GM19025 (cell line): ENCODE results near the gene GPR89B.
"Not testable (repeated sequence)": the region's sequence is repeated elsewhere in the genome, so short reads cannot be mapped to it uniquely, and the experiment has no call there.

Experiments
- ATAC-seq: cut with Tn5 transposase; IDR thresholded peaks from one replicate; pipeline ENCODE4 v1.9.1; 2021; ENCODE audit warnings: mild to moderate bottlenecking, low read depth, moderate library complexity; ENCODE audit not compliant: unreplicated experiment

Gene GPR89B

DNA sequence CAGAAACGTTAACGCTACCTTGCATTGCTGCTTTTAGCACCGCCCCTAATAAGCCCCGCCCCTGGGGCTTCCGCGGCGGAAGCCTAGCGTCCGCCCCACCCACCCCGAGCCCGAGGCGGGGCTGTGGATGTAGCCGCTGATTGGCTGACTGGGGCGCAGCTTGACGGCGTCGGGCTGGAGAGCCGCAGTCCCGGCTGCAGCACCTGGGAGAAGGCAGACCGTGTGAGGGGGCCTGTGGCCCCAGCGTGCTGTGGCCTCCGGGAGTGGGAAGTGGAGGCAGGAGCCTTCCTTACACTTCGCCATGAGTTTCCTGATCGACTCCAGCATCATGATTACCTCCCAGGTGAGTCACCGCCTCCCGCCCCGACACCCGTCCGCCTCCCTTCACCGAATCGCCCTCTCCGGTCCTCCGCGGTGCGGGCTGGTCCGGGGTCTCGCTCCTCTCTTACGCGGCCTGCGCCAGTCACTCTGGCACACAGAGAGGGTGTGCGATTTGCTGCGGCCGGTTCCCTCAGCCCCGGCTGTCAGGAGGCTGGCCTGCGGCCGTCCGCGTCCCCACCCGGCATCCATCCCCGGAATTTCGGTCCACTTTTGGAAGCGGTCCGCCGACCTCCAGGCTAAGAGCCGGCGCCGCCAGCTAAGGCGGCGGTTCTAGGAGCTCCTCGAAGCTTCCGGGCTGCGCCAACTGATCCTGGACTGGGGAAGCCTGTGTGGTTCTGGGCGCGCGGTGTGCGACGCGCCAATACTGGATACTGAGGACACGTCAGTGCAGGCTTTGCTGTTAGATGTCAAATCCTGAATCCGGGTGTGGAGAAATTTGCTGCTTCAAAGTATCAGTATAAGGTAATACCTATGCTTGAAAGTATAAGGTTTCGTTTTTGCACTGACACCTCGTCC is at the start of gene GPR89B:
TSS of gene GPR89B (plus strand) at position 185 of the 897 bp plus-strand sequence. CDS start at position 302, 117 bp downstream.
- ATAC-seq: peak; percentile 96

DNA sequence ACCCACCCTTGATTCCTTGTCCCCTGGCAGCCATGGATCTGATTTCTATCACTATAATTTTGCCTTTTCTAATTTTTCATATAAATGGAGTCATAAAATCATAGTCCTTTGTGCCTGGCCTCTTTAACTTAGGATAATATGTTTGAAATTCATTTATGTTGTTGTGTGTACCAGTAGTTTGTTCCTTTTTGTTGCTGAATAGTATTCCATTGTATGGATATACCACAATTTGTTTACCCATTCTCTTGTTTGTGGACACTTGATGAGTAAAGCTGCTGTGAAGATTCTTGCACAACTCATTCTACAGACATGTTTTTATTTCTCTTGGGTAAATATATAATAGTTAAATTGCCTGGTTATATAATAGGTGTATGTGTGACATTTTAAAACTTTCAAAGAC is 48.3 kb upstream of the GPR89B start:
- no peak for ATAC-seq

DNA sequence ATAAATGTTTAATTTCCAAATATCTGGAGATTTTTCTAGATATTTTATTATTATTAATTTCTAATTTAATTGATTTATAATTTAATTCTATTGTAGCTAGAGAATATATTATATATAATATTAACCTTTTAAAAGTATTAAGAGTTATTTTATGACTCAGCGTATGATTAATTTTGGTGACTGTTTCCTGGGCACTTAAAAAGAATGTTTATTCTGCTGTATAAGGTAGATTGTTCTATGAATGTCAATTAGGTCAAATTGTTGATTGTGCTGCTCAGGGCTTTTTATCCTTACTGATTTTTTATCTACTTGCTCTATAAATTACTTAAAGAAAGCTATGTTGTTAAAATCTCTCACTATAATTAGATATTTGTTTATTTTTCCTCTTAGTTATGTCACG is 45.7 kb upstream of the GPR89B start:
- ATAC-seq: no peak

DNA sequence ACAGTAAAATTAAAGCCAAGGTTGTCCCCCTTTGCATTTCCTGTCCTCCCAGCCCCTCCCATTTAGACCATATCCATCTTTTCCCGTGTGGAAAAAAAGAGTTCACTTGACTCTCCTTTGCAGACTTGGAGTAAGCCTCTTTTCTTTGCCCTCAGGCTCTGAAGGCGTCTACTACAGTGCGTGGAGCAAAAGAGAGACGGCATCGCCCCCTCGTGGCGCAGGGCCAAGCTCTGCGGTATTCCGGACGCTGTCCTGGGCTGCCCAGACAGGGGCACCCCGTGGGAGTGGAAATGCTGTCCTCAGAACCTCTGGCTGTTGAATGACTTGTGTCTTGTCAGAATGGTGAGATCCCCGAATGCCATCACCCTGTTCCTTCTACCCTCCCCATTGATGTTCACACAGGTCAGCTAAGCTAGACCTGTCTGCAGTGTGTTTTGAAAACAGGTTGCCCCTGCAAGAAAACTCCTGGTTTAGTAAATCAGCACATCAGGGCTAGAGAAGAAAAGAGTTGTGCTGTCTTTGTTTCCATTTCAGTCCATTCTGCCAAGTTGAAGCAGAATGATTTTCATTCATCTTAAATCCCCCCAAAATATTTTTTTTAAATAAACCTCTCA is 37.9 kb upstream of the GPR89B start:
- no peak for ATAC-seq

DNA sequence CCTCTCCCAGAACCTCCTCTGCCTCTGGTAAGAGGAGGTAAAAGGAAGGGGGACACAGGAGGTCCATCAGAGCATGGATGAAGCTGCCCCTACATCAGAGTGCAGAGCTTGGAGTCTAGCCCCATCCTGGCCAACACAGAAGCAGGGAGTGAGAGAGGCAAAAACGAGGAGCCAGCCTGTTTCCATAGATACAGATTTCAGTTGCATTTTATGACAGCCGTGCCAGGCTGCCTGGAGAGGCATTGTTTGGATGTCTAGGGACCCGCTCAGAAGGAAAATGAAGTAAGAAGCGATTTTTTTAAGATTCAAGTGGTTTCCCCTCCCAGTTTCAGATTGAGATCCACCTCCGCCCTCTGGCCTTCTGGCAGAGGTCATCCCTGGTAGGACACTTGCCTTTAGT is 37.1 kb upstream of the GPR89B start:
- ATAC-seq: no peak

DNA sequence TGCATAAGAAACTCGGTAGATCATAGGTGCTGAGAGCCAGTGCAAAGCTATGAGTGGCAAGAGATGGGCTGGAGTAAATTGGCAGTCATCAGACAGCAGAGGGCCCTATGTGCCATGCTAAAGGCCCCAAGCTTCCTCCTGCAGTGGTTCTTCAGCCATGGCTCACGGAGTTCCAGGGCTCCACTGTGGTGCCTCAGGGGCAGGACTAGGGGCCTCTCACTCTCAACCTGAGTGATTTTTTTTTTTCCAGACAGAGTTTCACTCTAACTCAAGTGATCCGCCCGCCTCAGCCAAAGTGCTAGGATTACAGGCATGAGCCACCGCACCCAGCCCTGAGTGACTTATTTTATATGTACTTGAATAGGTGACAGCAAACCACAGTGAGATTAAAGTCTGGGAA is 36.0 kb upstream of the GPR89B start:
- ATAC-seq: no peak

DNA sequence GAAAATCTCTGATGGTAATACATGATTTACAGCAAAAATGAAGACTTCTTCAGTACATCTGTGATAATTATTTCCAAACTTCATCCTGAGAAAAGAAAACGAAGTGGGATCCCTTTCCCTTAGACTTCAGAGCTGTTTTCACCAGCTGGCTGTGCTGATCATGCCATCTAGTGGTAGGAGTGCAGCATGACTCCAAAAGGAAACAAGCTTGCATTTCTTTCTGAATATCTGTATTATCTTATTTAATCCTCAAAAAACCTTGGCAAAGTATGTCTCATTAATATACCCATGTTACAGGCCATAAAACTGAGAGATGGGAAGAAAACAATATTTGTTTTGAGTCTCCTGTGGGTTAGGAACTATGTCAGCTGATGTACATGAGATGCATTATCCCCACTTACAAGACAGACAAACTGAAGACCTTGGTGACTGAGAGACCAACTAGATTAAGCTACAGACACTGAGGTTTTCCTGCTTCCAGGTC is 35.4 kb upstream of the GPR89B start:
- no peak for ATAC-seq

DNA sequence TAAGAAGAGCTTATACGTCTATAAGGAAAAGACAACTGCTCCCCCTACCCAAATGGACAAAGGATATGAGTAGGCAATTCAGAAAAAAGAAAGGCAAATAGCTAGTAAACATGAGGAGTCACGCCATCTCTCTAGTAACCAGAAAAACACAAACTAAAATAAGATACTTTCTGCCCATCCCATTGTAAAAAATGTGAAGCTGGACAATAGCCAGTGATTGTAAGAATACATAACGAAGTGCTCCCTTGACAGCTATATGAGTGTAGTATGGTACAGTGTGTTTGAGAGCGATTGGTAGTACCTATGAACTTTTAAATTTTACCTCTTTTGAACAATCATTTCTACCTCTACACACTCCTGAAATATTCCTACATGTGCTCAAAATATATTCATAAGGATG is 33.1 kb upstream of the GPR89B start:
- no peak for ATAC-seq

DNA sequence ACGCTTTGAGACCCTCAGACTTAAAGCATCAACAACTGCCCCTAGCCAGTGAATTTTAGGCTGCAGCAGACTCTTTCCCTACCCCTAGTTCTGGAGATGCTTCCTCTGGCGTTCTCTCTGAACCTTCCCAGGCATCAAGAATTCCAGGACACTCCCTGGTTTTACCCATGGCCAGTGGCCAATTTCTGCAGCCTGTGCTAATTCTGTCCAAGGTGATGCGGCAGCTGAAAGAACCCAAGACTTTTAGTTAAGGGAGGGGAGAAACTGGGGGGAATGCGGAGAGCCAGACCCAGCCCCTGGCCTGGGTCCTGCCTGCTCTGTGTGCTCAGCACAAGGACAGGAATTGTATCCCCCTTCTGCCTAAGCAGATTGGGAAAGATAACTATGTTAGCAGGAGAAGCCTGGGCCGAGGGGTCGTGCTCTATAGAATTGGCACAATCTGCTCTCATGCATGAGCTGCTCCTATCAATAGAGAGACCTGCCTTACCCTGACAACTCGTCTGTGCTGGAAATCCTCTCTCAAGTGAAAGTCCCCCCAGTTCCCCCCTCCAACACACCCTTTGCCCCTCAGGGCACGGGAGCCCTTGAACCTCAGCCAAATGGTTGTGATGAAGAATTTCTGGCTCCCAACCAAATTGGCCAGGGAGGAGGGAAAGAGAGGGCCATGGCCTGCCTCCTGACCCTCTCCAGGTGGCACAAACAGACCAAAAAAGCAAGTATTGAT is 31.0 kb upstream of the GPR89B start:
- no peak for ATAC-seq

DNA sequence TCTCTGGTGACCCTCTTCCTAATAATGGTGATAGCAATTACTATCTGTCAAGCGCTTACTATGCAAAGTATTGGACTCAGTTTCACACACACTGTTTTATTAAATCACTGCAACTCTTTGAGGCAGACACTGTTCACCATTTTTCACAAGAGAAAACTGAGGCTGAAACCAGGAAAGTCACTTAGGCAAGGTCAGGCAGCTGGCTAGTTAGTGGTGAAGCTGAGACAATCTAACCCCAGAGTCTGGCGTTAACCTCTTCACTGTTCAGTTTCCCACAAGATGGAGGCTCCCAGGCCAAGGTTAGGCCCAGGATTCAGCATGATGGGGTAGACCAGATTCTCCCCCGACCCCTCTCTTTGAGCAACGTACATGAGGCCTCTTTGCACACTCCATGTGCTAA is 30.4 kb upstream of the GPR89B start:
- no peak for ATAC-seq

DNA sequence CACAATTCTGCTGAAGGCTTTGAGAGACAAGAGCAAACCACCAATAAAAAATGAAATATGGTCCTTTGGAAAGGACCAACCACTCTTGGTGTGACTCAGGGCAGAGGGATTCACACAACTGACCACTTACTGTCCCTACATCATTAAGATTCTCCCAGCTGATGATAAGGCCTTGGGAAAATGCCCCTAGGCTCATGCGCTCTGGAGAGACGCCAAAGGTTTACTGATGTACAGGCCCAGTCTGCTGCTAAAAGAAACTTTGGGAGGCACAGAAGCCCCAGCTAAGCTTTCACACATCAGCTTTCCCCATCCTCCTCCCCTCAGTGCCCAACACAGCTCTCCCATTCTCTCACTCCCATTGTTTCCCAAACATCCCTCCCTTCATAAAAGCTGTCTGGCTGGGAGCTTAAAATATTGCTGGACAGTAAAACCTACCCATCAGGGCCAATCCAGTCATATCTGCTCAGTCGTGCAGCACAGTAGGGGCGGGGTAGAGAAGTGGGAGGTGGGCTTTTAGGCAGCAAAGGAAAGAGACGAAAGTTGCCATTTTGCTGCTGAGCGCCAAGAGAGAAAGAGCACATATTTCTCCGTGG is 25.9 kb upstream of the GPR89B start, which contains the start of gene GJA8:
TSS of gene GJA8 (plus strand) at position 543 of the 593 bp plus-strand sequence. CDS start 5,161 bp downstream, outside the sequence.
- no peak for ATAC-seq

DNA sequence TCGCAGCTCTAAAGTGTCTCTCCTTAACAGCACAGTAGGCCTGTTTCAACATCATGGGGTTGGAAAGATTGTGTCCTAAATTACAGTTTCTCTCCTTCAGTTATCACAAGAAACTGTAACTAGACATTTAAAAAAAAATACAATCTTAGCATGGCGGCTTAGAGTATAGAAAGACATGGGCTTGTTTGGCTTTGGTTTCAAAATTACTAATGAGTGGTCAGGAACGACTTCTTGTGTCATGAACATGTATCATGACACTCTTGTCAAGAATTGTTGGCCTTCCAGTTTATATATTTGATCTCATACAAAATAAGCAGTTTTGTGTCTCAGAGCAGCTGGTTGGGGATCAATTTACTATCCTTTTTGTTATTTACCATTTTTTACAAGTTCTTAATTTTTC is 23.5 kb upstream of the GPR89B start:
- no peak for ATAC-seq

DNA sequence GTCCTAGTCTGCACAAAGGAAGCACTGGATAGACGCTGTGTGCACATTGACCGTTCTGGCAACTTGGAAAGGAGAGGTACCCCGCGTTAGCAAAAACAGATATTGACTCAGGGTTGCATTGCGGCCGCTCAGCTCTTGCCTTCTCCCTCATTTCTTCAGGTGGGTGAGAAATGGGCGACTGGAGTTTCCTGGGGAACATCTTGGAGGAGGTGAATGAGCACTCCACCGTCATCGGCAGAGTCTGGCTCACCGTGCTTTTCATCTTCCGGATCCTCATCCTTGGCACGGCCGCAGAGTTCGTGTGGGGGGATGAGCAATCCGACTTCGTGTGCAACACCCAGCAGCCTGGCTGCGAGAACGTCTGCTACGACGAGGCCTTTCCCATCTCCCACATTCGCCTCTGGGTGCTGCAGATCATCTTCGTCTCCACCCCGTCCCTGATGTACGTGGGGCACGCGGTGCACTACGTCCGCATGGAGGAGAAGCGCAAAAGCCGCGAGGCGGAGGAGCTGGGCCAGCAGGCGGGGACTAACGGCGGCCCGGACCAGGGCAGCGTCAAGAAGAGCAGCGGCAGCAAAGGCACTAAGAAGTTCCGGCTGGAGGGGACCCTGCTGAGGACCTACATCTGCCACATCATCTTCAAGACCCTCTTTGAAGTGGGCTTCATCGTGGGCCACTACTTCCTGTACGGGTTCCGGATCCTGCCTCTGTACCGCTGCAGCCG is 20.3 kb upstream of the GPR89B start:
- no peak for ATAC-seq

DNA sequence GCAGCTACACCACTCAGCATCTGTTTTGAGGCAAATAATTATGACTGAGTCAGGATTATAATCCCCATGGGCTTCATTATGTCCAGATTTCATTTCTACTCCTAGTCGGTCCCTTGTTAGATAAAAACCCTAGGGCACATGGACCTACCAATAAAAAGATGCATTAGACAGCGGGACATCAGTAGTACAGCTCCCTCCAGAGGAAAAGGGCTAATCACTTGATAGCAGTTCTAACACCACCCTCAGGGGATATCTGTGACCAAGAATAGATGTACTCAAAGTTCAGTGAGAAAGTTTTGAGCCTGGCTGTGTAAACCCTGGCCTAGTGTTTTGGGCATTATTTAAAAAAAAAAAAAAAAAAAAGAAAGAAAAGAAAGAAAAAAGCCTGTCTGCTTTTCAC is 15.7 kb upstream of the GPR89B start:
- ATAC-seq: no peak

DNA sequence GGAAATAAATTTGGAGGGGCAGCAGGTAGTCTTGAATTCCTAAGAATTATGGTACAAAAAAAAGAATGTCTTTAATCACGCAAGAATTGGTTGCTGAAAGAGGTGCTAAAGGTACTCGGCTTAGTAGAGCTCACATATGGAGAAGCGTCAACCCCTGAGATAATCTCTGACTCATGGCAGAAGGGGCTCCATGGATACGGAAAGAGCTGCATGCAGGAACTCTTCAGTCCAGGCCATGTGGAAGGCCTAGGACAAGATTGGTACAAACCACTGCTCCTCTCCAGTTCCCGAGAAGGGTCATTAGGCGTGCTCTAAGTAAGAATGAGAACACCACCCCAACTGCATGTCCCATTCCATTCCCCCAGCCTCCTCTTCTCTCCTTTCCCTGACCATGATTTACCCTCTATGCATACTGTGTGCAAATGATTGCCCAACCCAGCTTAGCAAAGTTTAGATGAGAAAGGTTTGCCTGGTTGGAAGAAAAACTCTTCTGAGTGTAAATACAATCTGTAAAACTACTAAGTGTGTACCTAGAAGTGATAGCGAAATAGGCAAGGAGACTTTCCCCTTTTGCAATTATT is 14.8 kb upstream of the GPR89B start:
- ATAC-seq: no peak

DNA sequence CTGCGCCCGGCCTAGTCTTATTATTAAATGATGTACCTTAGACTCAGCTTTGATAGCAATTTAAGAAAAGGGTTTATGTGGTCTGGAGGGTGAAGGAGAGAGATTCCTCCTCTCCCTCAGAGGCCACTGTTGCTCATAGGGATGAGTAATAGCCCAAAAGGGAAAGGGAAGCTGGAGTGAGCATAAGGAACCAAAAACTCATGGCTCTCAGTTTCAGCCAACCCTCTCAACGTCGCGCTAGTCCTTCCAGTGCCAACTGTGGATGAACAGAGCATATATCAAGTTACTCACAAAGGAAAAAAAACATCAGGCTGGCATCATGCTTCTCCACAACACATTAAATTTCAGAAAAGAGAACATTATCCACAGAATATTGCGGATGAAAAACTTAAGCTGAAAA is 8.3 kb upstream of the GPR89B start:
- ATAC-seq: no peak

DNA sequence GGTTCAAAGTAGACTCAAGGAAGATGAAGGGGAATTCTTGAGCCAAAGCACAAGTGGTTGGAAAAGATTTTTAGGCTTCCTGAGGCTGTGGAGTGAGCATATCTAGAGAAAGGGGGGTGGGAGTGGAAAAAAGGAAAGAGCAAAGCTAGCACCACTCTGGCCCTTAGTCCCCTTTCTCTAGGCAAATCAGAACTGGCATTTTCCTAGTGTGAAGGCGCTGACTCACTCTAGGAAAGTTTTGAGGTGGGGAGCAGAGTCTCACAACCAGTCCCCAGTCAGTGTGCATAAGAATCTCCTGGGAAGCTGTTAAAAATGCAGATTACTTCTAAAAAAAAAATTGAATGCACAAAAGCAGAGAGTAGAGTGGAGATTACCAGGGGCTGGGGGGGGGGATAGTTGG is 3.4 kb upstream of the GPR89B start:
- no peak for ATAC-seq

DNA sequence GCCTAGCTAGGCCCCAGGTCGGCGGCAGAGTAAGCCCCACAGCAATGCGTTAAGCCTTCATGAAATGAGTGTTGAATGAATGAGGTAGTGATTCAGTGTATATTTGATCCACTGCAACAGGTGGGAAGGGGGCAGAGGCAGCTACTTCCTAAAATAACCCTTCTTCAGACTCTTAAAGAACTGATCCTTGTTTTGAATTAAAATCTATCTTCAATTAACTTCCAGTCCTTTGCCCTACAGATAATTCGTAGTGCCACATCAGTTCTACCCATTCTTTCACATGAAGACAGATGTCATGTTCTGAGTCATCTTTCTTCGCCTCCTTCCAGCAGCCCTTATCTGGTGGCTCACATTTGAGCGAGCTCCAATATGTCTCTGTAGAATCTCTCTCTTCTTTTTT is 1.0 kb upstream of the GPR89B start:
- not testable (repeated sequence) for ATAC-seq

DNA sequence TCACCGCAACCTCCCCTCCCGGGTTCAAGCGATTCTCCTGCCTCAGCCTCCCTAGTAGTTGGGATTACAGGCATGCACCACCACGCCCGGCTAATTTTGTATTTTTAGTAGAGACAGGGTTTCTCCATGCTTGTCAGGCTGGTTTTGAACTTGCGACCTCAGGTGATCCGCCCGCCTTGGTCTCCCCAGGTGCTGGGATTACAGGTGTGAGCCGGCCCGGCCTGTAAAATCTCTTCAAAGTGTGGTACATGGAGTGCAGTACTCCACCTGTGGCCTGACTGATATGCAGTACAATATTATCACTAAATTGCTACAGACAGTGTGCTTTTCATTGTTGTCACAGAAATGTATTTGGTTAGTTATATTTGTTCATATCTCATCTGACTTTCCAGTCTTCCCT is 531 bp upstream of the GPR89B start:
- not testable (repeated sequence) for ATAC-seq

DNA sequence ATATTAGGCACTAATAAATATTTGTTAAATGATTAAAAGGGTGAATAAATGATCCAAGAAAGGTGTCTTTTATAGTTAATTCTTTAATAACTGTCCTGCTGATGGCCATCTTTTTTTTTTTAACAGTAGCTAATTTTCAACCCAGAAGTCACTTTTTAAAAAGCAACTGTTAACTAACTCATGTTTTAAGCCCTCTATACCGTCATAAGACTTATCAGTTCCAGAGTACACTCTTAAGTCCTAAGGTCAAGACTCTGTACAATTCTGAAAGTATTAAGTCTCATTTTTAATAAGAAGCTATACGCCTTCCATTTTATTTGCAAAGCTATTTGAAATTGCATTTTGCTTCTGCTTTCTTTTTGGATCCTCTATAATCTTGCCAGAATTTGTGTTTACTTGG is 2.9 kb downstream of the GPR89B start:
- not testable (repeated sequence) for ATAC-seq
